ENCODE data around the gene ENOX1.

- TF ChIP-seq POLR2AphosphoS5 (IDR thresholded peaks at IDR 0.05) (no peak), CTCF (IDR thresholded peaks at IDR 0.05) (no peak), POLR2A (IDR thresholded peaks at IDR 0.05) (no peak), EP300 (IDR thresholded peaks at IDR 0.05) (no peak)
Observed at GRCh38 chr13:43260999-43261398, 525.8 kb downstream of the ENOX1 start.
